ENCODE results near the gene METTL15. TPM values are rescaled to one million over a fixed set of nuclear protein-coding genes. Genes with fewer than 3 reads are reported as not detected.

METTL15 gene
- total and polyA plus RNA-seq, 2 experiments from 2014 or later, result 9.3 to 23.2 TPM

DNA sequence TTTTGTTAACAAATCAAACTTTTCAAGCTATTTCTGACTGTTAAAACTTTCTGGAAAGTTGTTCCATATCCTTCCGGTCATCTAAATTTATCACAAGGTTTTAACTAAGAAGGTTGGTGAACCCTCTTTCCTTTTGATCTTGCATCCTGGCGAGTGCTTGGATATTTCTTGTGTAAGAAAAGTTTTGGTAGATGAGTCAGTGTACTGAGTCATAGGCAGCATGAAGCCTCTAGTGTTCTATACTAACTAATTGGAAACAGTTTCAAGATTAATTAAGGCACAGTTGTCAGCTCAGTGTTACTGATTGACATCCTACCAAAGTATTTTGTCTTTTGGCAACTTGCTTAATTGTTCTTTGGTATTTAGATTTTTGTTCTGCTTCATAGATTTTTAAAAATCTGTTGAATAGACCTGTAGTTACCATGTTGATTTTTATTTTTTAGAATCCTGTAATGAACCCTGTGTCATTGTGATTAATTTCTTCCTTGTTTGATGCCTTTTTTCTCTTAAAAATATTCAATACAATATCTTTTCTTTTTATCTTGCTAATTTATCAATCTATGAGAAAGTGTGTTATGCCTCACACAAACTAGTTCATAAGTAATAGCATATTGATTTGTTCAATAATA, 38.0 kb downstream of the METTL15 start:
- H2AFZ ChIP-seq, result no peak overlapping the region
- no peaks in the 10 kb centered on the region for H3K79me2 ChIP-seq
- no peaks in the 10 kb centered on the region for H3K9me3 ChIP-seq (ENCODE audit: low read depth)
- H3K9me2 ChIP-seq (replicated peaks; ENCODE audit: insufficient read depth), result no peaks in the 10 kb centered on the region
- 65% methylated on average over 2 of the region's 2 CpGs for WGBS (ENCODE audit: low lambda C conversion rate, missing lambda C conversion rate)
- no peaks in the 10 kb centered on the region for H3K4me1 ChIP-seq (ENCODE audit: insufficient read depth)
- peak; percentile 12 for DNase-seq (ENCODE audit: low spot score)
- H3K4me2 ChIP-seq, result no peak overlapping the region
- H4K20me1 ChIP-seq (ENCODE audit: insufficient read depth, poor library complexity, severe bottlenecking), result no peaks in the 10 kb centered on the region
- TF ChIP-seq, protein P1, sequence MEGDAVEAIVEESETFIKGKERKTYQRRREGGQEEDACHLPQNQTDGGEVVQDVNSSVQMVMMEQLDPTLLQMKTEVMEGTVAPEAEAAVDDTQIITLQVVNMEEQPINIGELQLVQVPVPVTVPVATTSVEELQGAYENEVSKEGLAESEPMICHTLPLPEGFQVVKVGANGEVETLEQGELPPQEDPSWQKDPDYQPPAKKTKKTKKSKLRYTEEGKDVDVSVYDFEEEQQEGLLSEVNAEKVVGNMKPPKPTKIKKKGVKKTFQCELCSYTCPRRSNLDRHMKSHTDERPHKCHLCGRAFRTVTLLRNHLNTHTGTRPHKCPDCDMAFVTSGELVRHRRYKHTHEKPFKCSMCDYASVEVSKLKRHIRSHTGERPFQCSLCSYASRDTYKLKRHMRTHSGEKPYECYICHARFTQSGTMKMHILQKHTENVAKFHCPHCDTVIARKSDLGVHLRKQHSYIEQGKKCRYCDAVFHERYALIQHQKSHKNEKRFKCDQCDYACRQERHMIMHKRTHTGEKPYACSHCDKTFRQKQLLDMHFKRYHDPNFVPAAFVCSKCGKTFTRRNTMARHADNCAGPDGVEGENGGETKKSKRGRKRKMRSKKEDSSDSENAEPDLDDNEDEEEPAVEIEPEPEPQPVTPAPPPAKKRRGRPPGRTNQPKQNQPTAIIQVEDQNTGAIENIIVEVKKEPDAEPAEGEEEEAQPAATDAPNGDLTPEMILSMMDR (IDR thresholded peaks at IDR 0.05; ENCODE audit: poor library complexity), result no peak
- no peak for TF ChIP-seq EZH2 (IDR thresholded peaks at IDR 0.05; ENCODE audit: borderline replicate concordance)
- no peak for TF ChIP-seq EZH2phosphoT487 (IDR thresholded peaks at IDR 0.05; ENCODE audit: low read depth, severe bottlenecking, unreplicated experiment)
- no peaks in the 10 kb centered on the region for H3K27me3 ChIP-seq
- H3K4me3 ChIP-seq, result no peak overlapping the region
- no peak overlapping the region for H3K27ac ChIP-seq
- no peaks in the 10 kb centered on the region for H3K36me3 ChIP-seq (replicated peaks; ENCODE audit: insufficient read depth, low read depth)

DNA sequence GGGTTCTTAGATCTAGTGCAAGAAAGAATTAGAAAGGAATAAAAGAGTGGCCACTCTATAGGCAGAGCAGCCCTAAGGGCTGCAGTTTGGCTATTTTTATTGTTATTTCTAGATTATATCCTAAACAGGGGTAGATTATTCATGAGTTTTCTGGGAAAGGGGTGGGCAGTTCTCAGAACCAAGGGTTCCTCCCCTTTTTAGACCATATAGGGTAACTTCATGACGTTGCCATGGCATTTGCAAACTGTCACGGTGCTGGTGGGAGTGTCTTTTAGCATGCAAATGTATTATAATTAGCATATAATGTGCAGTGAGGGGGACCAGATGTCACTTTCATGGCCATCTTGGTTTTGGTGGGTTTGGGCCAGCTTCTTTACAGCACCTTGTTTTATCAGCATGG, 44.6 kb downstream of the METTL15 start:
- TF ChIP-seq EZH2 (IDR thresholded peaks at IDR 0.05; ENCODE audit: borderline replicate concordance), result no peak
- TF ChIP-seq, protein P1 (IDR thresholded peaks at IDR 0.05; ENCODE audit: poor library complexity), result no peak
- TF ChIP-seq EZH2phosphoT487 (IDR thresholded peaks at IDR 0.05; ENCODE audit: low read depth, severe bottlenecking, unreplicated experiment), result no peak
- Histone ChIP-seq H3K36me3 (replicated peaks; ENCODE audit: insufficient read depth, low read depth) (no peaks in the 10 kb centered on the region), H3K4me2 (no peak overlapping the region), H3K79me2 (no peaks in the 10 kb centered on the region), H2AFZ (no peak overlapping the region), H3K4me1 (ENCODE audit: insufficient read depth) (no peaks in the 10 kb centered on the region), H3K9me2 (replicated peaks; ENCODE audit: insufficient read depth) (no peaks in the 10 kb centered on the region), H4K20me1 (ENCODE audit: insufficient read depth, poor library complexity, severe bottlenecking) (no peaks in the 10 kb centered on the region), H3K27me3 (no peaks in the 10 kb centered on the region), H3K4me3 (no peak overlapping the region), H3K9me3 (ENCODE audit: low read depth) (no peaks in the 10 kb centered on the region), H3K27ac (no peak overlapping the region)
- 84% methylated on average over 2 of the region's 2 CpGs for WGBS (ENCODE audit: low lambda C conversion rate, missing lambda C conversion rate)
- no peak for DNase-seq (ENCODE audit: low spot score)

DNA sequence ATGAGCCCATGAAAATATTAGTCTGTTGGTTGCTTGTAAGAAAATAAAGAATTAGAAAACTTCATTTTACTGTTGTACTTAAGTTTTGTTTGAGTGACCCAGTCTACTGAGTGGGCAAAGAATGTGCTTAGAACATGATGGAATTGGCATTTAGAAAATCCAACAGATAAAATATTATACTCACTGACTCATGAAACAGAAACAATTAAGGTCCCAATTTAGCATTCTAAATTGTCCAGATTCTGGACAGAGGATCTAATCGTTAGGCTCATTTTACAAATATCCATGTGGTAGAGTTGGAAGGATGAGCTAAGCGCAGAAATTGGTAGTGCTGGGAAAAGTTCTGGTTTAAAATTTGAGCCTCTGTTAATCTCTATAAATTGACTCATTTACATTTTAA, 45.4 kb downstream of the METTL15 start:
- no peak for DNase-seq (ENCODE audit: low spot score)
- H3K27me3 ChIP-seq, result no peaks in the 10 kb centered on the region
- H3K4me1 ChIP-seq (ENCODE audit: insufficient read depth), result no peaks in the 10 kb centered on the region
- no peaks in the 10 kb centered on the region for H4K20me1 ChIP-seq (ENCODE audit: insufficient read depth, poor library complexity, severe bottlenecking)
- 98% methylated on average over 2 of the region's 2 CpGs for WGBS (ENCODE audit: low lambda C conversion rate, missing lambda C conversion rate)
- H3K9me3 ChIP-seq (ENCODE audit: low read depth), result no peaks in the 10 kb centered on the region
- H3K4me3 ChIP-seq, result no peak overlapping the region
- no peaks in the 10 kb centered on the region for H3K79me2 ChIP-seq
- TF ChIP-seq EZH2 (IDR thresholded peaks at IDR 0.05; ENCODE audit: borderline replicate concordance), result no peak
- TF ChIP-seq EZH2phosphoT487 (IDR thresholded peaks at IDR 0.05; ENCODE audit: low read depth, severe bottlenecking, unreplicated experiment), result no peak
- TF ChIP-seq, protein P1 (IDR thresholded peaks at IDR 0.05; ENCODE audit: poor library complexity), result no peak
- H3K4me2 ChIP-seq, result no peak overlapping the region
- H2AFZ ChIP-seq, result no peak overlapping the region
- H3K9me2 ChIP-seq (replicated peaks; ENCODE audit: insufficient read depth), result no peaks in the 10 kb centered on the region
- no peaks in the 10 kb centered on the region for H3K36me3 ChIP-seq (replicated peaks; ENCODE audit: insufficient read depth, low read depth)
- H3K27ac ChIP-seq, result no peak overlapping the region

Measured in hepatocyte (in vitro differentiated cells).